GM23338 (cell line): Measurements from ENCODE around the gene SCAF4. TPM values are rescaled to one million over a fixed set of nuclear protein-coding genes. Genes with fewer than 3 reads are reported as not detected.

Experiments
- ATAC-seq: fragments of 200-7000 bp; cut with Tn5 transposase; 3 replicates; pipeline ENCODE4 v1.9.1; 2020
- DNase-seq: peaks from one replicate; pipeline ENCODE4 v3.0.0-alpha.2; 2015; ENCODE audit warnings: low spot score
- H2AFZ ChIP-seq: fragments of 200-600 bp; sonication (generic); 2 replicates; pipeline ENCODE4 v1.8.0; 2016; ENCODE audit warnings: antibody characterized with exemption, mild to moderate bottlenecking, moderate library complexity
- H3F3A ChIP-seq: fragments of 200-600 bp; sonication (generic); replicated peaks from 2 replicates; pipeline ENCODE4 v1.8.0; 2017; ENCODE audit warnings: antibody characterized with exemption, mixed run types, low read depth
- H3K27ac ChIP-seq: fragments of 200-600 bp; sonication (generic); 2 replicates; pipeline ENCODE4 v1.6.1; 2016; ENCODE audit warnings: low read depth
- H3K27me3 ChIP-seq: fragments of 200-600 bp; sonication (generic); 2 replicates; pipeline ENCODE4 v1.8.0; 2016; ENCODE audit warnings: mild to moderate bottlenecking, mixed run types, moderate library complexity; ENCODE audit not compliant: insufficient read depth
- H3K36me3 ChIP-seq: fragments of 200-600 bp; sonication (generic); 2 replicates; pipeline ENCODE4 v1.8.0; 2016; ENCODE audit warnings: mild to moderate bottlenecking; ENCODE audit not compliant: insufficient read depth
- H3K4me1 ChIP-seq: fragments of 200-600 bp; sonication (generic); 2 replicates; pipeline ENCODE4 v1.8.0; 2016; ENCODE audit warnings: mild to moderate bottlenecking, moderate library complexity; ENCODE audit not compliant: insufficient read depth
- H3K4me2 ChIP-seq: fragments of 200-600 bp; sonication (generic); 2 replicates; pipeline ENCODE4 v1.7.1; 2017; ENCODE audit warnings: mixed run types
- H3K4me3 ChIP-seq: fragments of 200-600 bp; sonication (generic); 2 replicates; pipeline ENCODE4 v1.6.1; 2016; ENCODE audit warnings: mixed run types
- H3K79me2 ChIP-seq: fragments of 200-600 bp; sonication (generic); replicated peaks from 2 replicates; pipeline ENCODE4 v1.8.0; 2017; ENCODE audit warnings: mild to moderate bottlenecking; ENCODE audit not compliant: insufficient read depth
- H3K9me2 ChIP-seq: fragments of 200-600 bp; sonication (generic); 2 replicates; pipeline ENCODE4 v1.8.0; 2017; ENCODE audit not compliant: insufficient read depth
- H4K20me1 ChIP-seq: fragments of 200-600 bp; sonication (generic); replicated peaks from 2 replicates; pipeline ENCODE4 v1.8.0; 2017; ENCODE audit warnings: mild to moderate bottlenecking; ENCODE audit not compliant: insufficient read depth
- H3K27ac Mint-ChIP-seq: 2 replicates; pipeline ENCODE4 v1.8.0; 2020; ENCODE audit warnings: inconsistent platforms, mild to moderate bottlenecking, moderate library complexity, mixed read lengths
- H3K27me3 Mint-ChIP-seq: 3 replicates; pipeline ENCODE4 v1.8.0; 2022; ENCODE audit warnings: low read depth, mild to moderate bottlenecking, moderate library complexity, mixed read lengths, inconsistent platforms; ENCODE audit not compliant: insufficient read depth, poor library complexity
- H3K36me3 Mint-ChIP-seq: 3 replicates; pipeline ENCODE4 v1.8.0; 2021; ENCODE audit warnings: low read depth, mild to moderate bottlenecking, inconsistent platforms, moderate library complexity, mixed read lengths
- H3K4me1 Mint-ChIP-seq: 3 replicates; pipeline ENCODE4 v1.8.0; 2020; ENCODE audit warnings: mild to moderate bottlenecking, inconsistent platforms, mixed read lengths
- H3K4me3 Mint-ChIP-seq: 3 replicates; pipeline ENCODE4 v1.8.0; 2021; ENCODE audit warnings: moderate library complexity, mild to moderate bottlenecking, inconsistent platforms, mixed read lengths
- H3K9me3 Mint-ChIP-seq: 3 replicates; pipeline ENCODE4 v1.8.0; 2020; ENCODE audit warnings: moderate library complexity, mild to moderate bottlenecking, inconsistent platforms, mixed read lengths
- CREB1 ChIP-seq: fragments of 250-450 bp; sonication (Bioruptor Pico); IDR thresholded peaks from 2 replicates; pipeline ENCODE4 v1.5.0; 2020; ENCODE audit warnings: low read depth, mild to moderate bottlenecking, moderate library complexity
- EZH2 ChIP-seq: fragments of 200-600 bp; sonication (generic); IDR thresholded peaks from one replicate; pipeline ENCODE4 v1.8.0; 2017; ENCODE audit warnings: antibody characterized with exemption, mild to moderate bottlenecking, low read depth; ENCODE audit not compliant: unreplicated experiment
- NANOG ChIP-seq: IDR thresholded peaks from 2 replicates; pipeline ENCODE4 v1.6.1; 2016; ENCODE audit warnings: antibody characterized with exemption, borderline replicate concordance
- STAT1 ChIP-seq: IDR thresholded peaks from one replicate; pipeline ENCODE4 v1.6.1; 2016; ENCODE audit warnings: antibody characterized with exemption; ENCODE audit not compliant: unreplicated experiment
- ZNF114 ChIP-seq: fragments of 250-450 bp; sonication (Bioruptor Pico); IDR thresholded peaks from 2 replicates; pipeline ENCODE4 v1.5.0; 2020; ENCODE audit warnings: mild to moderate bottlenecking, moderate library complexity
- polyA plus RNA-seq: library from polyadenylated mRNA; unstranded; fragments of >200 nt; fragmentation: Nextera tagmentation; extraction: Ambion mirVana; gene quantifications from 2 replicates; pipeline ENCODE4 v1.2.1, GENCODE V29; 2016
- total RNA-seq: library from RNA; depleted of rRNA; stranded (reverse); fragments of >200 nt; shearing (Covaris generic); gene quantifications from 2 replicates; pipeline ENCODE4 v1.2.3, GENCODE V29; 2014
- TF ChIP-seq, protein P1 (sequence below): IDR thresholded peaks from one replicate; pipeline ENCODE4 v1.6.1; 2018; ENCODE audit warnings: antibody characterized with exemption; ENCODE audit not compliant: unreplicated experiment
- TF ChIP-seq, protein P2 (sequence below), 2 experiments: fragments of 200-600 bp in 1 of 2; sonication (generic) in 1 of 2; conservative IDR thresholded peaks; 2 replicates each; pipeline versions ENCODE4 v1.5.1 to v1.6.1; 2016 to 2017; ENCODE audit warnings: antibody characterized with exemption in 2 of 2, low read depth in 2 of 2, mild to moderate bottlenecking in 2 of 2, moderate library complexity in 1 of 2

Gene SCAF4
- total and polyA plus RNA-seq, 2 experiments from 2014 or later = 29.7 to 45.8 TPM

DNA sequence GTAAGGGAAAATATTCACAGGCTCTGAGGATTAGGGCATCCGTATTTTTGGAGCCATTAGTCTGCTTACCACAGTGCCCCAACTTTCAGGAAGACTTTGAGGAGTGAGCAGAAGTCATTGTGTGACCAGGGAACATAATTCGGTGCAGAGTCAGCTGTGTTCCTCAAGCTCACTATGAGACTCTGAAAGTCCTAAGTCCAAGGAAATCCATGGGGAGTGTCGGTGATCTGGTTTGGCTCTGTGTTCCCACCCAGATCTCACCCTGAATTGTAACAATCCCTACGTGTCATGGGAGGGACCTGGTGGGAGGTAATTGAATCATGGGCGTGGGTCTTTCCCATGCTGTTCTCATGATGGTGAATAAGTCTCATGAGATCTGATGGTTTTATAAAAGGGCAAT, 45.9 kb upstream of the SCAF4 start:
- Histone ChIP-seq H3K9me2 (peaks cover 3% of the 10 kb centered on the region; the same call in 1 of the 2 replicates), H3K36me3 (no peaks in the 10 kb centered on the region), H3K27me3 (no peaks in the 10 kb centered on the region), H3K4me1 (no peaks in the 10 kb centered on the region), H3K27ac (no peak overlapping the region), H3K4me3 (no peak overlapping the region), H4K20me1 (no peaks in the 10 kb centered on the region), H3K4me2 (no peak overlapping the region), H2AFZ (no peak overlapping the region), H3K79me2 (no peaks in the 10 kb centered on the region), H3F3A (no peaks in the 10 kb centered on the region)
- TF ChIP-seq CREB1 (CRISPR knock-in tag) (no peak), STAT1 (no peak), ZNF114 (no peak), EZH2 (no peak), NANOG (no peak)
- TF ChIP-seq, protein P1, sequence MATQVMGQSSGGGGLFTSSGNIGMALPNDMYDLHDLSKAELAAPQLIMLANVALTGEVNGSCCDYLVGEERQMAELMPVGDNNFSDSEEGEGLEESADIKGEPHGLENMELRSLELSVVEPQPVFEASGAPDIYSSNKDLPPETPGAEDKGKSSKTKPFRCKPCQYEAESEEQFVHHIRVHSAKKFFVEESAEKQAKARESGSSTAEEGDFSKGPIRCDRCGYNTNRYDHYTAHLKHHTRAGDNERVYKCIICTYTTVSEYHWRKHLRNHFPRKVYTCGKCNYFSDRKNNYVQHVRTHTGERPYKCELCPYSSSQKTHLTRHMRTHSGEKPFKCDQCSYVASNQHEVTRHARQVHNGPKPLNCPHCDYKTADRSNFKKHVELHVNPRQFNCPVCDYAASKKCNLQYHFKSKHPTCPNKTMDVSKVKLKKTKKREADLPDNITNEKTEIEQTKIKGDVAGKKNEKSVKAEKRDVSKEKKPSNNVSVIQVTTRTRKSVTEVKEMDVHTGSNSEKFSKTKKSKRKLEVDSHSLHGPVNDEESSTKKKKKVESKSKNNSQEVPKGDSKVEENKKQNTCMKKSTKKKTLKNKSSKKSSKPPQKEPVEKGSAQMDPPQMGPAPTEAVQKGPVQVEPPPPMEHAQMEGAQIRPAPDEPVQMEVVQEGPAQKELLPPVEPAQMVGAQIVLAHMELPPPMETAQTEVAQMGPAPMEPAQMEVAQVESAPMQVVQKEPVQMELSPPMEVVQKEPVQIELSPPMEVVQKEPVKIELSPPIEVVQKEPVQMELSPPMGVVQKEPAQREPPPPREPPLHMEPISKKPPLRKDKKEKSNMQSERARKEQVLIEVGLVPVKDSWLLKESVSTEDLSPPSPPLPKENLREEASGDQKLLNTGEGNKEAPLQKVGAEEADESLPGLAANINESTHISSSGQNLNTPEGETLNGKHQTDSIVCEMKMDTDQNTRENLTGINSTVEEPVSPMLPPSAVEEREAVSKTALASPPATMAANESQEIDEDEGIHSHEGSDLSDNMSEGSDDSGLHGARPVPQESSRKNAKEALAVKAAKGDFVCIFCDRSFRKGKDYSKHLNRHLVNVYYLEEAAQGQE = no peak
- TF ChIP-seq, protein P2, sequence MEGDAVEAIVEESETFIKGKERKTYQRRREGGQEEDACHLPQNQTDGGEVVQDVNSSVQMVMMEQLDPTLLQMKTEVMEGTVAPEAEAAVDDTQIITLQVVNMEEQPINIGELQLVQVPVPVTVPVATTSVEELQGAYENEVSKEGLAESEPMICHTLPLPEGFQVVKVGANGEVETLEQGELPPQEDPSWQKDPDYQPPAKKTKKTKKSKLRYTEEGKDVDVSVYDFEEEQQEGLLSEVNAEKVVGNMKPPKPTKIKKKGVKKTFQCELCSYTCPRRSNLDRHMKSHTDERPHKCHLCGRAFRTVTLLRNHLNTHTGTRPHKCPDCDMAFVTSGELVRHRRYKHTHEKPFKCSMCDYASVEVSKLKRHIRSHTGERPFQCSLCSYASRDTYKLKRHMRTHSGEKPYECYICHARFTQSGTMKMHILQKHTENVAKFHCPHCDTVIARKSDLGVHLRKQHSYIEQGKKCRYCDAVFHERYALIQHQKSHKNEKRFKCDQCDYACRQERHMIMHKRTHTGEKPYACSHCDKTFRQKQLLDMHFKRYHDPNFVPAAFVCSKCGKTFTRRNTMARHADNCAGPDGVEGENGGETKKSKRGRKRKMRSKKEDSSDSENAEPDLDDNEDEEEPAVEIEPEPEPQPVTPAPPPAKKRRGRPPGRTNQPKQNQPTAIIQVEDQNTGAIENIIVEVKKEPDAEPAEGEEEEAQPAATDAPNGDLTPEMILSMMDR (conservative IDR thresholded peaks at IDR 0.05; ENCODE audit: low read depth in 2 of 2) = no peak
- Mint-ChIP-seq H3K9me3 (no peaks in the 10 kb centered on the region), H3K36me3 (no peaks in the 10 kb centered on the region), H3K27me3 (no peaks in the 10 kb centered on the region), H3K4me1 (no peaks in the 10 kb centered on the region), H3K4me3 (no peak overlapping the region), H3K27ac (no peak overlapping the region)
- DNase-seq = no peak
- no peak for ATAC-seq

DNA sequence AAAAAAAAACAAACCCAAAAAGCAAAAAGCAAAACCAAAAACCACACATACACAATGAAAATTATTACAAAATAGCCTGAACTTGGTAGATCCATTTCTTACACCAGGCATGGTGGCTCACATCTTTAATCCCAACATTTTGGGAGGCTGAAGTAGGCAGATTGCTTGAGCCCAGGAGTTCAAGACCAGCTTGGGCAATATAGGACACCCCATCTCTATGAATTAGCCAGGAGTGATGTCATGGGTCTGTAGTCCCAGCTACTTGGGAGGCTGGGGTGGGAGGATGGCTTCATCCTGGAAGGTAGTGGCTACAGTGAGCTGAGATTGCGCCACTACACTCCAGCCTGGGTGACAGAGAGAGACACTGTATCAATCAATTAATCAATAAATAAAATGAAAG, 42.1 kb upstream of the SCAF4 start:
- H3K79me2 ChIP-seq = no peaks in the 10 kb centered on the region
- no peaks in the 10 kb centered on the region for H3F3A ChIP-seq
- H3K27me3 Mint-ChIP-seq = no peaks in the 10 kb centered on the region
- H3K4me3 Mint-ChIP-seq = no peak overlapping the region
- no peaks in the 10 kb centered on the region for H3K4me1 Mint-ChIP-seq
- no peaks in the 10 kb centered on the region for H3K4me1 ChIP-seq
- no peak overlapping the region for H3K4me2 ChIP-seq
- TF ChIP-seq CREB1 (CRISPR knock-in tag) (no peak), ZNF114 (no peak)
- TF ChIP-seq, protein P2 (conservative IDR thresholded peaks at IDR 0.05; ENCODE audit: low read depth in 2 of 2) = no peak
- no peak overlapping the region for H3K27ac Mint-ChIP-seq
- H3K36me3 Mint-ChIP-seq = no peaks in the 10 kb centered on the region
- no peaks in the 10 kb centered on the region for H3K27me3 ChIP-seq
- DNase-seq = no peak
- no peaks in the 10 kb centered on the region for H3K36me3 ChIP-seq
- H3K9me3 Mint-ChIP-seq = no peaks in the 10 kb centered on the region
- no peak overlapping the region for H2AFZ ChIP-seq
- H3K9me2 ChIP-seq = peaks cover 3% of the 10 kb centered on the region; the same call in 1 of the 2 replicates
- H3K4me3 ChIP-seq = no peak overlapping the region
- no peak overlapping the region for H3K27ac ChIP-seq
- no peaks in the 10 kb centered on the region; the same call in 1 of the 2 replicates for H4K20me1 ChIP-seq
- ATAC-seq = no peak
